MM.1S (cell line): ENCODE results near the gene ADARB2.

Experiments used
- DNase-seq: peaks from one replicate; pipeline ENCODE4 v3.0.0-alpha.2; 2015
- H2AFZ ChIP-seq: fragments of 300-600 bp; sonication (generic); 2 replicates; pipeline ENCODE4 v1.6.0; 2016; ENCODE audit warnings: antibody characterized with exemption, low read length
- H3F3A ChIP-seq: fragments of 300-600 bp; sonication (generic); 2 replicates; pipeline ENCODE4 v1.6.1; 2016; ENCODE audit warnings: mild to moderate bottlenecking, antibody characterized with exemption, low read length, moderate library complexity, mixed read lengths; ENCODE audit not compliant: insufficient read depth
- H3K27ac ChIP-seq: fragments of 300-600 bp; sonication (generic); 2 replicates; pipeline ENCODE4 v1.5.1; 2016; ENCODE audit warnings: mild to moderate bottlenecking, low read length
- H3K27me3 ChIP-seq: fragments of 300-600 bp; sonication (generic); replicated peaks from 2 replicates; pipeline ENCODE4 v1.6.0; 2016; ENCODE audit warnings: low read length; ENCODE audit not compliant: insufficient read depth
- H3K36me3 ChIP-seq: fragments of 300-600 bp; sonication (generic); replicated peaks from 2 replicates; pipeline ENCODE4 v1.6.1; 2016; ENCODE audit warnings: mild to moderate bottlenecking, low read length, mixed read lengths; ENCODE audit not compliant: insufficient read depth
- H3K4me1 ChIP-seq: fragments of 300-600 bp; sonication (generic); 2 replicates; pipeline ENCODE4 v1.6.1; 2016; ENCODE audit warnings: low read length, mixed read lengths
- H3K4me2 ChIP-seq: fragments of 300-600 bp; sonication (generic); 2 replicates; pipeline ENCODE4 v1.6.0; 2016; ENCODE audit warnings: low read depth, low read length
- H3K4me3 ChIP-seq: fragments of 300-600 bp; sonication (generic); 2 replicates; pipeline ENCODE4 v1.5.1; 2016; ENCODE audit warnings: low read length, mixed read lengths
- H3K79me2 ChIP-seq: fragments of 300-600 bp; sonication (generic); 2 replicates; pipeline ENCODE4 v1.6.1; 2016; ENCODE audit warnings: mixed run types, low read length, mixed read lengths
- H3K9ac ChIP-seq: fragments of 300-600 bp; sonication (generic); 2 replicates; pipeline ENCODE4 v1.6.1; 2016; ENCODE audit warnings: low read length, mixed read lengths
- H3K9me2 ChIP-seq: fragments of 300-600 bp; sonication (generic); replicated peaks from 2 replicates; pipeline ENCODE4 v1.6.1; 2016; ENCODE audit warnings: mild to moderate bottlenecking, low read length, mixed read lengths; ENCODE audit not compliant: insufficient read depth
- H3K9me3 ChIP-seq: fragments of 300-600 bp; sonication (generic); replicated peaks from 2 replicates; pipeline ENCODE4 v1.6.1; 2016; ENCODE audit warnings: mild to moderate bottlenecking, low read length, mixed read lengths; ENCODE audit not compliant: insufficient read depth
- H4K20me1 ChIP-seq: fragments of 300-600 bp; sonication (generic); 2 replicates; pipeline ENCODE4 v1.6.1; 2016; ENCODE audit warnings: mild to moderate bottlenecking, low read length, moderate library complexity, mixed read lengths; ENCODE audit not compliant: insufficient read depth
- EZH2 ChIP-seq: fragments of 300-600 bp; sonication (generic); optimal IDR thresholded peaks from 2 replicates; pipeline ENCODE3; 2017; ENCODE audit warnings: low read depth, mild to moderate bottlenecking, antibody characterized with exemption, low read length, mixed read lengths
- EZH2phosphoT487 ChIP-seq: fragments of 300-600 bp; sonication (generic); IDR thresholded peaks from 2 replicates; pipeline ENCODE4 v1.6.1; 2018; ENCODE audit warnings: antibody characterized with exemption, low read length
- TF ChIP-seq, protein P1 (sequence below): fragments of 300-600 bp; sonication (generic); IDR thresholded peaks from 2 replicates; pipeline ENCODE4 v1.5.1; 2016; ENCODE audit warnings: antibody characterized with exemption, low read length, mixed read lengths

The ADARB2 gene

GRCh38 chr10:1196656-1197055 lies 540.7 kb downstream of the ADARB2 start:
- Histone ChIP-seq H3K36me3 (no peaks in the 10 kb centered on the region), H3K9ac (no peak overlapping the region), H3K4me2 (no peak overlapping the region), H3K9me3 (no peaks in the 10 kb centered on the region), H3K9me2 (no peaks in the 10 kb centered on the region), H3K79me2 (no peaks in the 10 kb centered on the region), H3K27ac (no peak overlapping the region), H3K27me3 (peaks cover 16% of the 10 kb centered on the region), H3K4me3 (no peak overlapping the region), H3F3A (no peaks in the 10 kb centered on the region), H4K20me1 (no peaks in the 10 kb centered on the region), H3K4me1 (no peaks in the 10 kb centered on the region), H2AFZ (no peak overlapping the region)
- DNase-seq, result no peak
- no peak for TF ChIP-seq EZH2phosphoT487
- TF ChIP-seq EZH2, result no peak
- TF ChIP-seq, protein P1, sequence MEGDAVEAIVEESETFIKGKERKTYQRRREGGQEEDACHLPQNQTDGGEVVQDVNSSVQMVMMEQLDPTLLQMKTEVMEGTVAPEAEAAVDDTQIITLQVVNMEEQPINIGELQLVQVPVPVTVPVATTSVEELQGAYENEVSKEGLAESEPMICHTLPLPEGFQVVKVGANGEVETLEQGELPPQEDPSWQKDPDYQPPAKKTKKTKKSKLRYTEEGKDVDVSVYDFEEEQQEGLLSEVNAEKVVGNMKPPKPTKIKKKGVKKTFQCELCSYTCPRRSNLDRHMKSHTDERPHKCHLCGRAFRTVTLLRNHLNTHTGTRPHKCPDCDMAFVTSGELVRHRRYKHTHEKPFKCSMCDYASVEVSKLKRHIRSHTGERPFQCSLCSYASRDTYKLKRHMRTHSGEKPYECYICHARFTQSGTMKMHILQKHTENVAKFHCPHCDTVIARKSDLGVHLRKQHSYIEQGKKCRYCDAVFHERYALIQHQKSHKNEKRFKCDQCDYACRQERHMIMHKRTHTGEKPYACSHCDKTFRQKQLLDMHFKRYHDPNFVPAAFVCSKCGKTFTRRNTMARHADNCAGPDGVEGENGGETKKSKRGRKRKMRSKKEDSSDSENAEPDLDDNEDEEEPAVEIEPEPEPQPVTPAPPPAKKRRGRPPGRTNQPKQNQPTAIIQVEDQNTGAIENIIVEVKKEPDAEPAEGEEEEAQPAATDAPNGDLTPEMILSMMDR, result no peak

DNA sequence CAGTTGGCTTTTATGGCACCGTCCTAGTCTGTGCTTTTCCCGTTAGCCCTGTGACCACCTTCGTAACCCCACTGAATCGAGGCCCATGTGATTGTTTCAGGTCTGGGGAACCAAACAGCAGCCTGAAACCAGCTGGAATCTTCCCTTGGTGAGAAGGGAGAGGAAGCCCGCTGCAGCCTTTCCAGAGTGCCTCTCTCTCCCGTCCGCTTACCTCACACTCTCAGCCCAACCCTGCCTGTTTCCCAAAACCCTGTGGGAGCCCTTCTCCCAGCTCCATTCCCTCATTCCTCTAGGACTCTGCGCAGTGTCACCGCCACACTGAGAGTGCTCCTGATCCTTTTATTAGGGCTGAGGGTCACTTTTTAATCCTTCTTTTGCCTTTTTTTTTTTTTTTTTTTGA lies 541.5 kb downstream of the ADARB2 start:
- H3K36me3 ChIP-seq, result no peaks in the 10 kb centered on the region
- DNase-seq, result no peak
- no peak overlapping the region for H3K27ac ChIP-seq
- no peak overlapping the region for H2AFZ ChIP-seq
- no peak overlapping the region for H3K9ac ChIP-seq
- no peaks in the 10 kb centered on the region for H4K20me1 ChIP-seq
- no peaks in the 10 kb centered on the region for H3F3A ChIP-seq
- peaks cover 13% of the 10 kb centered on the region for H3K27me3 ChIP-seq
- no peak for TF ChIP-seq EZH2
- TF ChIP-seq, protein P1, result no peak
- TF ChIP-seq EZH2phosphoT487, result no peak
- no peak overlapping the region for H3K4me3 ChIP-seq
- H3K9me2 ChIP-seq, result no peaks in the 10 kb centered on the region
- no peak overlapping the region for H3K4me2 ChIP-seq
- H3K79me2 ChIP-seq, result no peaks in the 10 kb centered on the region
- no peaks in the 10 kb centered on the region for H3K9me3 ChIP-seq
- H3K4me1 ChIP-seq, result no peaks in the 10 kb centered on the region

- Histone ChIP-seq H3K9me3 (no peaks in the 10 kb centered on the region), H3K4me3 (no peak overlapping the region), H3F3A (no peaks in the 10 kb centered on the region), H3K27ac (no peak overlapping the region), H3K79me2 (no peaks in the 10 kb centered on the region), H3K36me3 (no peaks in the 10 kb centered on the region), H2AFZ (no peak overlapping the region), H3K4me1 (no peaks in the 10 kb centered on the region), H4K20me1 (no peaks in the 10 kb centered on the region), H3K9me2 (no peaks in the 10 kb centered on the region), H3K9ac (no peak overlapping the region), H3K27me3 (peaks cover 4% of the 10 kb centered on the region; the same call in 1 of the 2 replicates), H3K4me2 (no peak overlapping the region)
- no peak for DNase-seq
- TF ChIP-seq, protein P1, result no peak
- TF ChIP-seq EZH2, result no peak
- TF ChIP-seq EZH2phosphoT487, result no peak
Observed at GRCh38 chr10:1194161-1194560, 543.2 kb downstream of the ADARB2 start.
